ENCODE data around the gene SLC6A7. TPM values are rescaled to one million over a fixed set of nuclear protein-coding genes. Genes with fewer than 3 reads are reported as not detected.

The SLC6A7 gene
- total RNA-seq, 1 donor from 2014 or later, result not detected

GRCh38 chr5:150174285-150174684 lies 15.6 kb upstream of the SLC6A7 start:
- intact Hi-C loops (cut with micrococcal nuclease), result no loop called here
- H3K9me3 Mint-ChIP-seq, result no peaks in the 10 kb centered on the region
- H3K4me3 Mint-ChIP-seq, result no peak overlapping the region
- CTCF ChIA-PET, result no interaction called here
- ATAC-seq (ENCODE audit: low read depth), result no peak
- no peak for TF ChIP-seq CTCF (IDR thresholded peaks at IDR 0.05)
- peaks cover 20% of the 10 kb centered on the region for H3K27me3 Mint-ChIP-seq
- H3K36me3 Mint-ChIP-seq (ENCODE audit: low read depth), result no peaks in the 10 kb centered on the region
- no peak for DNase-seq
- no peaks in the 10 kb centered on the region for H3K4me1 Mint-ChIP-seq
- H3K27ac Mint-ChIP-seq, result no peak overlapping the region
- POLR2A ChIA-PET, result no interaction called here

GRCh38 chr5:150175076-150175475 lies 14.8 kb upstream of the SLC6A7 start:
- Mint-ChIP-seq H3K27ac (no peak overlapping the region), H3K4me1 (no peaks in the 10 kb centered on the region), H3K36me3 (ENCODE audit: low read depth) (no peaks in the 10 kb centered on the region), H3K27me3 (peaks cover 17% of the 10 kb centered on the region), H3K9me3 (no peaks in the 10 kb centered on the region), H3K4me3 (no peak overlapping the region)
- TF ChIP-seq CTCF (IDR thresholded peaks at IDR 0.05), result no peak
- CTCF ChIA-PET, result no interaction called here
- intact Hi-C loops (cut with micrococcal nuclease), result no loop called here
- POLR2A ChIA-PET, result no interaction called here
- ATAC-seq (ENCODE audit: low read depth) (no peak), DNase-seq (no peak)

- no peak overlapping the region for H3K27ac Mint-ChIP-seq
- DNase-seq, result no peak
- H3K4me1 Mint-ChIP-seq, result no peaks in the 10 kb centered on the region
- no peaks in the 10 kb centered on the region for H3K36me3 Mint-ChIP-seq (ENCODE audit: low read depth)
- H3K4me3 Mint-ChIP-seq, result no peak overlapping the region
- TF ChIP-seq CTCF (IDR thresholded peaks at IDR 0.05), result no peak
- peaks cover 14% of the 10 kb centered on the region for H3K27me3 Mint-ChIP-seq
- intact Hi-C loops (cut with micrococcal nuclease), result no loop called here
- POLR2A ChIA-PET, result no interaction called here
- no peak for ATAC-seq (ENCODE audit: low read depth)
- H3K9me3 Mint-ChIP-seq, result no peaks in the 10 kb centered on the region
- CTCF ChIA-PET, result no interaction called here
Observed at GRCh38 chr5:150175536-150175935, 14.3 kb upstream of the SLC6A7 start.

GRCh38 chr5:150176745-150177477 lies 13.0 kb upstream of the SLC6A7 start:
- no peak for ATAC-seq (ENCODE audit: low read depth)
- Mint-ChIP-seq H3K36me3 (ENCODE audit: low read depth) (no peaks in the 10 kb centered on the region), H3K9me3 (no peaks in the 10 kb centered on the region), H3K27ac (no peak overlapping the region), H3K4me3 (no peak overlapping the region), H3K27me3 (peaks cover 10% of the 10 kb centered on the region), H3K4me1 (no peaks in the 10 kb centered on the region)
- TF ChIP-seq CTCF (IDR thresholded peaks at IDR 0.05), result no peak
- ChIA-PET CTCF (no interaction called here), POLR2A (no interaction called here)
- no peak for DNase-seq
- intact Hi-C loops (cut with micrococcal nuclease), result no loop called here

- no peak overlapping the region for H3K27ac Mint-ChIP-seq
- CTCF ChIA-PET, result no interaction called here
- no peak overlapping the region for H3K4me3 Mint-ChIP-seq
- peaks cover 7% of the 10 kb centered on the region for H3K27me3 Mint-ChIP-seq
- H3K36me3 Mint-ChIP-seq (ENCODE audit: low read depth), result no peaks in the 10 kb centered on the region
- no peaks in the 10 kb centered on the region for H3K4me1 Mint-ChIP-seq
- POLR2A ChIA-PET, result no interaction called here
- TF ChIP-seq CTCF (IDR thresholded peaks at IDR 0.05), result no peak
- ATAC-seq (ENCODE audit: low read depth) (no peak), DNase-seq (no peak)
- intact Hi-C loops (cut with micrococcal nuclease), result no loop called here
- H3K9me3 Mint-ChIP-seq, result no peaks in the 10 kb centered on the region
Observed at GRCh38 chr5:150177721-150178120, 12.1 kb upstream of the SLC6A7 start.
